Suprapubic skin (tissue), 4 donors: ENCODE measurements around the gene SERINC2.

ENCODE experiments used
- POLR2A ChIP-seq, 2 donors: fragments of 450-650 bp; IDR thresholded peaks; one replicate each; pipeline ENCODE4 v1.6.1; 2017; ENCODE audit warnings: antibody characterized with exemption in 2 of 2, mild to moderate bottlenecking in 2 of 2, moderate library complexity in 2 of 2
- POLR2AphosphoS5 ChIP-seq, 3 donors: sonication (generic); formaldehyde crosslinking; IDR thresholded peaks; one replicate each; pipeline ENCODE4 v1.6.1; 2017; ENCODE audit warnings: antibody characterized with exemption in 3 of 3
- TF ChIP-seq, protein P1 (sequence below), 2 donors: fragments of 200-600 bp in 1 of 2; fragments of 450-650 bp in 1 of 2; sonication (generic) in 1 of 2; IDR thresholded peaks; one replicate each; pipeline ENCODE4 v1.5.1; 2016 to 2019; ENCODE audit warnings: antibody characterized with exemption in 2 of 2, mild to moderate bottlenecking in 1 of 2, moderate library complexity in 1 of 2

DNA sequence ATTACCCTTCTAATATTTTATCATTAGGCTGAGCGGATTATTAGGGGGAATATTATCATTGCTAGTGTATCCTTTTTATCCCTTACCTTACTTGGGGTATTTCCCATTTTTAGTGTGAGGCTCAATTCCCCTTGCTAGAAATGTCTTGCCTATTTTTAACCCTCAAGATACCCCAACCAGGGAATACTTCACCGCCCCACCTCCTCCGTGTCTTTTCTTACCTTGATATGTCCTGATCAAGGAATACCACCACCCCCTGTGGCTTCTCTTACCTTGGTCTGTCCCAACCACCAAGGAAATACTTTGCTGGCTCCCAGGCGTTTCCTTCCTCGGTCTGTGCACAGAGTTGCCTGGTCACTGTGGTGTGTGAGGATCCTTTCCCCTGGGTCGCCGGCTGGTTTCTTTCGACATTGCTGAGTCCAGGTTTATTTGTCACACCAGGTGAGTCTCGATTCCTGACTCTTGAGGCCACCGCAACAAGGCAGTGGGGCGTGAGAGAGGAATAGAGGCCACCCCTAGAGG lies 57.8 kb downstream of the SERINC2 start:
- TF ChIP-seq POLR2A (IDR thresholded peaks at IDR 0.05) = no peak
- no peak for TF ChIP-seq POLR2AphosphoS5 (IDR thresholded peaks at IDR 0.05)
- TF ChIP-seq, protein P1, sequence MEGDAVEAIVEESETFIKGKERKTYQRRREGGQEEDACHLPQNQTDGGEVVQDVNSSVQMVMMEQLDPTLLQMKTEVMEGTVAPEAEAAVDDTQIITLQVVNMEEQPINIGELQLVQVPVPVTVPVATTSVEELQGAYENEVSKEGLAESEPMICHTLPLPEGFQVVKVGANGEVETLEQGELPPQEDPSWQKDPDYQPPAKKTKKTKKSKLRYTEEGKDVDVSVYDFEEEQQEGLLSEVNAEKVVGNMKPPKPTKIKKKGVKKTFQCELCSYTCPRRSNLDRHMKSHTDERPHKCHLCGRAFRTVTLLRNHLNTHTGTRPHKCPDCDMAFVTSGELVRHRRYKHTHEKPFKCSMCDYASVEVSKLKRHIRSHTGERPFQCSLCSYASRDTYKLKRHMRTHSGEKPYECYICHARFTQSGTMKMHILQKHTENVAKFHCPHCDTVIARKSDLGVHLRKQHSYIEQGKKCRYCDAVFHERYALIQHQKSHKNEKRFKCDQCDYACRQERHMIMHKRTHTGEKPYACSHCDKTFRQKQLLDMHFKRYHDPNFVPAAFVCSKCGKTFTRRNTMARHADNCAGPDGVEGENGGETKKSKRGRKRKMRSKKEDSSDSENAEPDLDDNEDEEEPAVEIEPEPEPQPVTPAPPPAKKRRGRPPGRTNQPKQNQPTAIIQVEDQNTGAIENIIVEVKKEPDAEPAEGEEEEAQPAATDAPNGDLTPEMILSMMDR (IDR thresholded peaks at IDR 0.05) = no peak
